NCI-H2029 (cell line): ENCODE measurements around the gene TMEM235.
A peak's percentile ranks its signal among the peaks of the same experiment; 100 is the strongest.

ENCODE experiments used
- DNase-seq: peaks from one replicate; lab custom pipeline; 2025; lab: John Stamatoyannopoulos, UW

TMEM235 gene

GRCh38 chr17:78255029-78255656, 23.7 kb downstream of the TMEM235 start:
- DNase-seq = no peak

- no peak for DNase-seq
Measured at GRCh38 chr17:78255953-78256706, 24.7 kb downstream of the TMEM235 start.

GRCh38 chr17:78256707-78257591, 25.5 kb downstream of the TMEM235 start:
- no peak for DNase-seq

GRCh38 chr17:78257810-78258322, 26.4 kb downstream of the TMEM235 start:
- no peak for DNase-seq

GRCh38 chr17:78258323-78259191, 27.1 kb downstream of the TMEM235 start:
- DNase-seq = no peak

- DNase-seq = no peak
Measured at GRCh38 chr17:78259192-78259554, 27.7 kb downstream of the TMEM235 start.

- no peak for DNase-seq
Measured at GRCh38 chr17:78263063-78263735, 31.8 kb downstream of the TMEM235 start.

GRCh38 chr17:78263736-78264340, 32.4 kb downstream of the TMEM235 start:
- no peak for DNase-seq

- no peak for DNase-seq
Measured at GRCh38 chr17:78264590-78264989, 33.2 kb downstream of the TMEM235 start.

GRCh38 chr17:78265121-78265520, 33.7 kb downstream of the TMEM235 start:
- no peak for DNase-seq

- peak; percentile 68 for DNase-seq
Measured at GRCh38 chr17:78266231-78266631, 34.8 kb downstream of the TMEM235 start.

- DNase-seq = no peak
Measured at GRCh38 chr17:78266771-78267170, 35.3 kb downstream of the TMEM235 start.

GRCh38 chr17:78267253-78268073, 36.0 kb downstream of the TMEM235 start:
- DNase-seq = no peak

- no peak for DNase-seq
Measured at GRCh38 chr17:78268191-78268874, 36.9 kb downstream of the TMEM235 start.

GRCh38 chr17:78268951-78269905, 37.8 kb downstream of the TMEM235 start:
- DNase-seq = no peak

GRCh38 chr17:78269955-78270381, 38.5 kb downstream of the TMEM235 start:
- no peak for DNase-seq

- no peak for DNase-seq
Measured at GRCh38 chr17:78271419-78272170, 40.2 kb downstream of the TMEM235 start.
